Raji (cell line): ENCODE measurements around the gene IQSEC3.
"Not testable (repeated sequence)": the region's sequence is repeated elsewhere in the genome, so short reads cannot be mapped to it uniquely, and the experiment has no call there.

Experiments used
- POLR2A ChIP-seq: IDR thresholded peaks from 2 replicates; pipeline ENCODE4 v1.6.1; 2011; ENCODE audit warnings: low read depth, low read length, control low read depth; ENCODE audit not compliant: insufficient read depth

IQSEC3 gene

GRCh38 chr12:66428-66781 lies at the start of gene IQSEC3:
TSS of gene IQSEC3 (plus strand) at chr12:66767. CDS start at chr12:66883, 116 bp downstream.
- TF ChIP-seq POLR2A, result not testable (repeated sequence)

- no peak for TF ChIP-seq POLR2A
Measured at GRCh38 chr12:20757-21156, 45.8 kb upstream of the IQSEC3 start.

DNA sequence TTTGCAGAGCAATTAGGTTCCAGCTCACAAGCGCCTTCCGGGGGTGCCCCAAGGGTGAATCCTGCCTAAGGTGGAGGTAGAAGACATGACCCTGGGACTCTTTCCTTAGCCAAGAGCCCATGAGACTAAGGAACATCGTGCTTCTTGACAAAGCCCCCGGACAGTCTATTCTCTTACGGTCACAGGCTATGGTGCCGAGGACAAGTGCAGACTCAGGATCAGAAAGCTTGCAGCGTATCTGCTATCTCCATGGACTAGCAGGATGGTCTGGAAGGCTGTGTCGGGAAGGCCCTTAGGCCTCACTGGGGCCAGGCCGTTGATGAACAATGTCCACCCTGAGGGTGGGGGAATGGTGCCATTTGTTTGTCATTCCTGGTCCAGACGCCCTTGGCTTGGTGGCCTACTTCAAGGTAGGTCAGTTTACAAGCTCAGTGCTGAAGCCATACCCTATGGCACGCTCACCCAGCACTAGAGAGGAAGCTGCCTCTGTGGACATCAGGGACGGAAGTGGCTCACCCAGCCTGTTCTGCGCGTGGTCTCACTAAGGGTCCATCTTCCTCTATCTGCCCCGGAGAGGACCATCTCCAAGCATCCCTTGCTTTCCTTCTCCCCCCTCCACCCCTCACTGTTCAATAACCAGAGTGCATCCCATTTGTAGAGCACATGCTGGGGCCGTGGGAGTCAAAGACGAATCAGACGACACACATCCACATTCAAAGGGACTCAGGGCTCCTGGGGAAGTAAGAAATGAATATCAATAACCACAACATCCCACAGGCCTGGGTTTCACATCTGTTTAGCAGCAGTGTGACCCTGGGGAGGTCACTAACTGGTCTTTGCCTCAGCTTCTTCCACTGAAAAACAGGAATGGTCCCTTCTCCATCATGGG lies 45.0 kb upstream of the IQSEC3 start:
- no peak for TF ChIP-seq POLR2A

- TF ChIP-seq POLR2A, result no peak
Measured at GRCh38 chr12:22190-22529, 44.4 kb upstream of the IQSEC3 start.

DNA sequence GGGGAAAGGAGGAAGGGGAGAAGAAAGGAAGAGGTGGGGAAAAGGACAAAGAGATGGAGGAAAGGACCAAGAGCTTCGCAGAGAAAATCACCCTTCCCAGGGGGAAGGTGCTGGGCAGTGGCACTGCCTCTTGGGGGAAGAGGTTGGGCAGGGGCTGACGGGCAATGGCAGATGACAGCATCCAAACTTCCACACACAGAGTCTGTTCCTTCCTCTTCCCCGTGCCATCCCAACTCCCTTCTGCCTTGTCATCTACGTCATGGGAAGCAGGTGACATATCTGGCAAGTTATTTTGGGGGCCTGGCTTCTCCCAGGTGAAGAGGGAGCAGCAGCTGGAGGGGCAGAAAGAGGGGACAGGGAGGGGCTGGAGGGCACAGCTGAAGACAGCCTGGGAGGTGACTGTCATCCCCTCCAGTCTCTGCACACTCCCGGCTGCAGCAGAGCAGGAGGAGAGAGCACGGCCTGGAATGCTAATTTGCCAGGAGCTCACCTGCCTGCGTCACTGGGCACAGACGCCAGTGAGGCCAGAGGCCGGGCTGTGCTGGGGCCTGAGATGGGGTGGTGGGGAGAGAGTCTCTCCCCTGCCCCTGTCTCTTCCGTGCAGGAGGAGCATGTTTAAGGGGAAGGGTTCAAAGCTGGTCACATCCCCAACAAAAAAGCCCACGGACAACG lies 43.9 kb upstream of the IQSEC3 start:
- no peak for TF ChIP-seq POLR2A

GRCh38 chr12:53735-54730 lies 12.5 kb upstream of the IQSEC3 start:
- no peak for TF ChIP-seq POLR2A

DNA sequence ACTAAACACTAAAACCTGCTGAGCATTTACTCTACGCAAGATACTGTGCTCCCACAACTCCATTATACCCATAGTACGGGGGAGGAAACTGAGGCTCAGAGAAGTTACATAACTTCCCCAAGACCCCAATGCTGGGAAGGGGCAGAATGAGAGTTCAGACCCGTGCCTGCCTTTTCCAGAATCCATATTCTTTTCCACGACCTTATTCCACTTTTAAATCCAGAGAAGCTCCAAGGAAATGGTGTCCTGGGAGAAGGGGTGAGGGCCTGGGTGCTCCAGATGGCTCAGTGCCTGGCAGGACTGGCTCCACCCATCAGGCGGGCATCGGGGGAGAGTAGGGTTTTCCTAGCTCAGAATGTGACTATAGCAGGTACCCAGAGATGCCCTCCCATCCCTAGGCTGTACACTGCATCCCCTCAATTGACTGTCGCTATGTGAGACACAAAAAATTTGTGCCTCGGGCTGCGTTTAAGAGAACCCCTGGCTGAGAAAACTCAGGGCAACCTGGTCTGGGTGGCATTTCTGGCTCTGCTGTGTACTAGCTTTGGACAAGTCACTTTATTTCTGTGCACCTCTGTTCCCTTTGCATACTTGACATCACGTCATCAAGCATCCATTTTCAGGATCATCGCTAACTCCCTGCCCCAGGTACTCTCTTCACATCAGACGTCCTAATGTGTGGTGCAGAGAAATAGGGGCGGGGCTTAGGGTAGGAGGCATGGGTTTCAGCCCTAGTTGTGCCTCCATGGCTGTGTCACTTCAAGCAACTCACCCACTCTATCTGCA lies 11.6 kb upstream of the IQSEC3 start:
- no peak for TF ChIP-seq POLR2A

- TF ChIP-seq POLR2A, result no peak
Measured at GRCh38 chr12:56683-57346, 9.8 kb upstream of the IQSEC3 start.

DNA sequence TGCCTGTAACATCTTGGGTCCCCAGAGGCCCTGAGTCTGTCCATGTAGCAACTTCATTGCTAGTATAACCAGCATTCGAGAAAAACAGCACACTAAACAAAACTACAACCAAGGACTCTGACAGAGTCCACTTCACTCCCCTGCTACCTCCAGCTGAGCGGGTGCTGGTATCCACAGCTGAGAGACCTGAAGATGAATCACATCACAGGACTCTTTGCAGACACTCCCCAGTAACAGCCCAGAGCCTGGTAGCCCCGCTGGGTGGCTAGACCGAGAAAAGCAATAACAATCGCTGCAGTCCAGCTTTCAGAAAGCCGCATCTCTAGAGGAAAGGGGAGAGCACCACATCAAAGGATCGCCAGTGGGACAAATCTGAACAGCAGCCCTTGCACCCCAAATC lies 9.0 kb upstream of the IQSEC3 start:
- no peak for TF ChIP-seq POLR2A

DNA sequence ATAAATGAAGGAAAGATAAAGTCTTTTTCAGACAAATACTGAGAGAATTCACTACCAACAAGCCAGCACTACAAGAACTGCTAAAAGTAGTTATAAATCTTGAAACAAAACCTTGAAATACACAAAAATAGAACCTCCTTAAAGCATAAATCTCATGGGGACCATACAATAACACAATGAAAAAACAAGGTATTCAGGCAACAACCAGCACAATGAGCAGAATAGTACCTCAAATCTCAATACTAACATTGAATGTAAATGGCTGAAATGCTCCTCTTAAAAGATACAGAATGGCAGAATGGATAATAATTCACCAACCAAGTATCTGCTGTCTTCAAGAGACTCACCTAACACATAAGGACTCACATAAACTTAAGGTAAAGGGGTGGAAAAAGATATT lies 7.7 kb upstream of the IQSEC3 start:
- no peak for TF ChIP-seq POLR2A

GRCh38 chr12:78981-79380 lies 12.4 kb downstream of the IQSEC3 start:
- TF ChIP-seq POLR2A, result no peak

GRCh38 chr12:80681-81190 lies 14.2 kb downstream of the IQSEC3 start:
- no peak for TF ChIP-seq POLR2A

- no peak for TF ChIP-seq POLR2A
Measured at GRCh38 chr12:82740-83139, 16.2 kb downstream of the IQSEC3 start.

- no peak for TF ChIP-seq POLR2A
Measured at GRCh38 chr12:84056-84455, 17.5 kb downstream of the IQSEC3 start.

GRCh38 chr12:85191-85666 lies 18.7 kb downstream of the IQSEC3 start:
- TF ChIP-seq POLR2A, result no peak
